GM19395 (cell line): ENCODE results near the gene ARF3.

ENCODE experiments used
- ATAC-seq: cut with Tn5 transposase; IDR thresholded peaks from one replicate; pipeline ENCODE4 v1.9.1; 2021; ENCODE audit warnings: mild to moderate bottlenecking, moderate library complexity; ENCODE audit not compliant: unreplicated experiment

ARF3 gene

GRCh38 chr12:48982397-48983080, 25.3 kb upstream of the ARF3 start:
- ATAC-seq = no peak

- no peak for ATAC-seq
Observed at GRCh38 chr12:48981757-48982157, 24.5 kb upstream of the ARF3 start.

- ATAC-seq = no peak
Observed at GRCh38 chr12:48980953-48981756, 23.9 kb upstream of the ARF3 start.

GRCh38 chr12:48980389-48980952, 23.2 kb upstream of the ARF3 start:
- no peak for ATAC-seq

- ATAC-seq = no peak
Observed at GRCh38 chr12:48979602-48980388, 22.5 kb upstream of the ARF3 start.

- no peak for ATAC-seq
Observed at GRCh38 chr12:48978741-48979601, 21.7 kb upstream of the ARF3 start.

GRCh38 chr12:48978291-48978740, 21.0 kb upstream of the ARF3 start, which contains the start of gene WNT1:
Gene WNT1, plus strand, starts transcription at chr12:48978322. Its CDS starts 329 bp downstream, at chr12:48978651.
- ATAC-seq = no peak

GRCh38 chr12:48977290-48978281, 20.3 kb upstream of the ARF3 start:
- no peak for ATAC-seq

GRCh38 chr12:48973941-48974673, 16.8 kb upstream of the ARF3 start:
- no peak for ATAC-seq

GRCh38 chr12:48973531-48973930, 16.2 kb upstream of the ARF3 start:
- no peak for ATAC-seq

GRCh38 chr12:48972952-48973483, 15.7 kb upstream of the ARF3 start:
- no peak for ATAC-seq

GRCh38 chr12:48972213-48972951, 15.1 kb upstream of the ARF3 start:
- no peak for ATAC-seq

GRCh38 chr12:48970702-48971334, 13.5 kb upstream of the ARF3 start:
- no peak for ATAC-seq

GRCh38 chr12:48969833-48970701, 12.8 kb upstream of the ARF3 start:
- no peak for ATAC-seq

- ATAC-seq = no peak
Observed at GRCh38 chr12:48969160-48969771, 12.0 kb upstream of the ARF3 start.
